Measurements from ENCODE around the gene KLHDC8A. TPM values are rescaled to one million over a fixed set of nuclear protein-coding genes. Genes with fewer than 3 reads are reported as not detected.
"Not testable (repeated sequence)": the region's sequence is repeated elsewhere in the genome, so short reads cannot be mapped to it uniquely, and the experiment has no call there.

Gene KLHDC8A
- total and polyA plus RNA-seq, 9 of the 15 experiments (the other 6 are each of a cell fraction or from before 2014, with no cell fraction given) = 0.01 to 0.54 (median 0.04) TPM; not detected in 6

DNA sequence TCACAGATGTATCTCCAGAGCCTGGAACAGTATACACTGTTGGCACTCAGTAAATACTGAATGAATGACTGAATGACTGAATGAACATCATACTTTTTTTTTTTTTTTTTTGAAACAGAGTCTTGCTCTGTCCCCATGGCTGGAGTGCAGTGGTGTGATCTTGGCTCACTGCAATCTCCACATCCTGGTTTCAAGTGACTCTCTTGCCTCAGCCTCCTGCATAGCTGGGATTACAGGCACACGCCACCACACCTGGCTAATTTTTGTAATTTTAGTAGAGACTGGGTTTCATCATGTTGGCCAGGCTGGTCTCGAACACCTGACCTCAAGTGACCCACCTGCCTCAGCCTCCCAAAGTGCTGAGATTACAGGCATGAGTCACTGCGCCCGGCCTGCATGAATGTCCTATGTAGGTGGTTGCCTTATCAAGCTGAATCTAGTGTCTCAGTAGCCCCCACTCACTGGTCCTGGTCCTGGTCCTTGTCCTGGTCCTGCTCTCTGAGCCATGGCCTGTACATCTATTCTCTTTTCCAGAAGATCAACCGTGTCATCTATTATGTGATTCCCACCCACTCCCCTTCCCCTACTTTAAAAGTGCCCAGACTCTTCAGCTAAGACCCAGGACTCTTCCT is 59.1 kb downstream of the KLHDC8A start:
- BruUV-seq (replicated peaks); H2AFZ ChIP-seq (ENCODE audit: low read depth, low read length); H3K27ac ChIP-seq (ENCODE audit: extremely low read depth, low read depth, low read length); FAIRE-seq; H3K36me3 ChIP-seq (ENCODE audit: control insufficient read depth, insufficient read depth, low read length); DNase-seq (ENCODE audit: extremely low read depth in 1 of 4, low spot score in 3 of 4); in situ Hi-C loops (cut with MboI); intact Hi-C loops (cut with micrococcal nuclease); H3K9me3 ChIP-seq (replicated peaks; ENCODE audit: control insufficient read depth, insufficient read depth, low read depth, low read length); H3K9me1 ChIP-seq (ENCODE audit: control insufficient read depth, insufficient read depth, low read length); ATAC-seq; H4K20me1 ChIP-seq (replicated peaks; ENCODE audit: control insufficient read depth, insufficient read depth, low read length); H3K4me2 ChIP-seq (ENCODE audit: insufficient read depth, low read length); H3K9ac ChIP-seq (ENCODE audit: insufficient read depth in 1 of 2, low read depth in 2 of 2, low read length in 2 of 2); H3K79me2 ChIP-seq (ENCODE audit: control insufficient read depth, insufficient read depth, low read length); H3K4me3 ChIP-seq: not testable (repeated sequence)
- POLR2A ChIA-PET = interaction anchor here (0.5 to 1.2 kb wide), 5 partner anchors 9 to 430 kb away, joined by 3 to 5 read pairs (median 3); partner anchors contain the start of gene TMCC2
- TF ChIP-seq ZEB2 (IDR thresholded peaks at IDR 0.05) (0 out of 2 replicates have a peak, but pooled peaks have one; percentile 18), KDM1A (IDR thresholded peaks at IDR 0.05) (0 out of 4 replicates have a peak, but pooled peaks of 1 of the 2 experiments have one; percentile 29), JUND (IDR thresholded peaks at IDR 0.05; ENCODE audit: borderline replicate concordance, low read depth, low read length) (0 out of 2 replicates have a peak, but pooled peaks have one; percentile 25), JUND (tag; IDR thresholded peaks at IDR 0.05; ENCODE audit: borderline replicate concordance, low read depth, low read length) (0 out of 3 replicates have a peak, but pooled peaks have one; percentile 11)
- TF ChIP-seq, protein P1, sequence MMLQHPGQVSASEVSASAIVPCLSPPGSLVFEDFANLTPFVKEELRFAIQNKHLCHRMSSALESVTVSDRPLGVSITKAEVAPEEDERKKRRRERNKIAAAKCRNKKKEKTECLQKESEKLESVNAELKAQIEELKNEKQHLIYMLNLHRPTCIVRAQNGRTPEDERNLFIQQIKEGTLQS (IDR thresholded peaks at IDR 0.05) = peak; percentile 31; the same call in 1 of the 2 replicates
- TF ChIP-seq, protein P1 (CRISPR knock-in tag; conservative IDR thresholded peaks at IDR 0.05) = not testable (repeated sequence)
- CTCF ChIA-PET (ENCODE audit: low intra/inter-chr PET ratio) = interaction anchor here (0.6 kb wide), 1 partner anchor 383 kb away, joined by 4 read pairs; no protein-coding TSS in a partner anchor
- Histone ChIP-seq H3K4me1 (replicated peaks in 1 of 2; ENCODE audit: control insufficient read depth in 2 of 2, insufficient read depth in 2 of 2, low read length in 2 of 2) (peaks cover 14% of the 10 kb centered on the region in 2 experiments; a peak in 4 of 5 replicates), H3K27me3 (ENCODE audit: control insufficient read depth in 2 of 2, insufficient read depth in 2 of 2, low read length in 2 of 2) (peaks cover 9 to 16% of the 10 kb centered on the region in 2 experiments; a peak in 4 of 5 replicates)
- 7% methylated on average over 5 of the region's 5 CpGs for WGBS (ENCODE audit: insufficient coverage, low coverage, missing lambda C conversion rate)
